NCI-H748 (cell line): ENCODE data around the gene S100A14.

Experiments used
- DNase-seq: peaks from one replicate; lab custom pipeline; 2025; ENCODE audit not compliant: unreplicated experiment; lab: John Stamatoyannopoulos, UW

S100A14 gene

DNA sequence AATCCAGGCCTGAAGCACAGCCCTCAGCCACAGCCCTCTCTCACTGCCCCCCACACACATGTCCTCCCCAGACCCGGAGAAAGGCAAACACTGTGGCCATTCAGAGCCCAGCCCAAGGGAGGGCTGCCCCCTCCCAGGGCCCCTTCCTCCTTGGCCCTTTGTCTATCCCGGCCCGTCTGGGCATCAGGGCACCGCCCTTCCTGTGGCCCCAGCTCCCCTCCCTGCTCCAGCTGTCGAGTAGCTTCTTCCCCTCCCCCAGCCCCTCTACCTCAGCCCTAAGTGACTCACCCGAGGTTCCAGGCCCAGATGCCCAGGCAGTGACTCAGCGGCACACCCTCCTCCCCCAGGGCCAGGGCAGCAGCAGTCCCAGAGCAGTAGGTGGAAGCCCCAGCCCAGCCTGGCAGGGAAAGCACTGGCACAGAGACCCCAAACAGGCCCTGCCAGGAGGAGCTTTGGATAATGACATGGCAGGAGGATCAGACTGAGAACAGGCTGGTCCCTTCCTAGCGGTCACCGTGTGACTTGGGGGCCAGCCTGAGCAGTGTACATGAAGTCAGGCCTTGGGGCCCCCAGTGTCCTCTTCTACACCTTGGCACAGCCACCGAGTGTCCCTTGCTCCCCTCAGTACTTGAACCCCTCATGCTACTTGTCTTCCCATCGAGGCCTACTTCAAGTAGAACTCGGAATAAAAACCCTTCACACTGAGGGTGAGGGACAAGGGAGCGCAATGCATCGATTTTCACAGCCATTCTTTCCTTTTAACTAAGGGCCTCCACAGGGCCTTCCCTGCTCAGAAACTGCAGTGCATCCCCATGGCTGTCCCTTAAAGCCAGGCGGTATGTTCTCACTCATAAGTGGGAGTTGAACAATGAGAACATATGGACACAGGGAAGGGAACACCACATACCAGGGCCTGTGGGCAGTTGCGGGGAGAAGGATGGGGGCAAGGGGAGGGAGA lies 49.4 kb downstream of the S100A14 start:
- DNase-seq: peak; percentile 74

DNA sequence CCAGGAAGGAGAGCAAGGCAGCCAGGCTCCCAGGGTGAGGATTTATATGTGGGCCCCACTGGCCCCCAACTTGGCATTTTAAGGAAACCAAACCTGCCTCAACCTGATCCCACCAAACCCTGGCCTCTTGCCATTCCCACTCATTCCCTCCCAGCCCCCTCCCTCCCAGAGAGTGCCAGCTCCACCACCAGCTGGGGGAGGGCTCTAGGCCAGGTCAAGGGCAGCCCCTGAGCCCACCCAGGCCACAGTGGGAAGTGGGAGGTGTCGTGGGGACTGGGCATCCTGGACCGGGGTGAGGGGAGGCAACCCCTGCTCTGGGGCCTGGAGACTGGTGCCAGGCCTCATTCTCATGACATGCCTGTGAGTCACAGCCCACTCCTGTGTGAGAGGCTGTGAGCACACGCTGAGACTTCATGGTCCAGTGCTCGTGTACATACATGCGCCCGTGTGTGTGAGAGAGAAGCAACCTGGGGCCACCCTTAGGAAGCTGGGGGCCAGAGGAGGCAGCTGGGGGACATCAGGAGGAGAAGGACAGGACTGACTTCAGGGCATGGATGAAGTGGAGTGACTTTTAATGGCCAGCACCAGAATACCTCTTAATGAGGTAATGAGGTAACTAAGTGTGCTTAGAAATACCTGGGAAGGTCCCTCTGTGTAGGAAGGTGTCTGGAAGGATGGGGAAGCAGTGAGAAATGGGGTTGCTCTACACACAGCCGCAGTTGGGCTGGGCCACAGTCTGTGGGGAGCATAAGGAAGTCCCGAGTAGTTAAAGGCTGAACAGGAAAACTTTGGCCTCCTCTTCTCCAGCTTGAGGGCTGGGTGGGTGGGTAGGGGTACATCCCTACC lies 50.4 kb downstream of the S100A14 start, which contains the start of gene S100A2:
Gene S100A2, minus strand, starts transcription at position 316 of the 846 bp plus-strand sequence. CDS start 1,967 bp downstream, outside the sequence.
- DNase-seq: peak; percentile 8
